Measurements from ENCODE around the gene RSBN1.
"Not testable (repeated sequence)": the region's sequence is repeated elsewhere in the genome, so short reads cannot be mapped to it uniquely, and the experiment has no call there.

RSBN1 gene

DNA sequence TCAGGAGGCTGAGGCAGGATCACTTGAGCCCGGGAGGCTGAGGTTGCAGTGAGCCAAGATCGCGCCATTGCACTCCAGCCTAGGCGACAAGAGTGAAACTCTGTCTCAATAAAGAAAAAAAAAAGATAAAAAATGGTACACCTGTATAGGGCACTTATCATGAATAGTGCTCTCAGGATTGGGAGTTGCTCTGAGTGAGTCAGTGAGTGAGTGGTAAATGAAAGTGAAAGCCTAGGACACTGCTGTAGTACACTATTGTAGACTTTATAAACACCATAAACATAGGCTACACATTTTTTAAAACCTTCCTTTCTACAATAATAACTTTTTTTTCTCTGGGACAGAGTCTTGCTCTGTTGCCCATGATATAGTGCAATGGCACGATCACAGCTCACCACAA lies 69.8 kb downstream of the RSBN1 start:
- TF ChIP-seq, protein P1, sequence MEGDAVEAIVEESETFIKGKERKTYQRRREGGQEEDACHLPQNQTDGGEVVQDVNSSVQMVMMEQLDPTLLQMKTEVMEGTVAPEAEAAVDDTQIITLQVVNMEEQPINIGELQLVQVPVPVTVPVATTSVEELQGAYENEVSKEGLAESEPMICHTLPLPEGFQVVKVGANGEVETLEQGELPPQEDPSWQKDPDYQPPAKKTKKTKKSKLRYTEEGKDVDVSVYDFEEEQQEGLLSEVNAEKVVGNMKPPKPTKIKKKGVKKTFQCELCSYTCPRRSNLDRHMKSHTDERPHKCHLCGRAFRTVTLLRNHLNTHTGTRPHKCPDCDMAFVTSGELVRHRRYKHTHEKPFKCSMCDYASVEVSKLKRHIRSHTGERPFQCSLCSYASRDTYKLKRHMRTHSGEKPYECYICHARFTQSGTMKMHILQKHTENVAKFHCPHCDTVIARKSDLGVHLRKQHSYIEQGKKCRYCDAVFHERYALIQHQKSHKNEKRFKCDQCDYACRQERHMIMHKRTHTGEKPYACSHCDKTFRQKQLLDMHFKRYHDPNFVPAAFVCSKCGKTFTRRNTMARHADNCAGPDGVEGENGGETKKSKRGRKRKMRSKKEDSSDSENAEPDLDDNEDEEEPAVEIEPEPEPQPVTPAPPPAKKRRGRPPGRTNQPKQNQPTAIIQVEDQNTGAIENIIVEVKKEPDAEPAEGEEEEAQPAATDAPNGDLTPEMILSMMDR (IDR thresholded peaks at IDR 0.05; ENCODE audit: low read depth, low read length) = no peak
- no peak overlapping the region for H3K4me3 ChIP-seq (ENCODE audit: low read depth, low read length)

DNA sequence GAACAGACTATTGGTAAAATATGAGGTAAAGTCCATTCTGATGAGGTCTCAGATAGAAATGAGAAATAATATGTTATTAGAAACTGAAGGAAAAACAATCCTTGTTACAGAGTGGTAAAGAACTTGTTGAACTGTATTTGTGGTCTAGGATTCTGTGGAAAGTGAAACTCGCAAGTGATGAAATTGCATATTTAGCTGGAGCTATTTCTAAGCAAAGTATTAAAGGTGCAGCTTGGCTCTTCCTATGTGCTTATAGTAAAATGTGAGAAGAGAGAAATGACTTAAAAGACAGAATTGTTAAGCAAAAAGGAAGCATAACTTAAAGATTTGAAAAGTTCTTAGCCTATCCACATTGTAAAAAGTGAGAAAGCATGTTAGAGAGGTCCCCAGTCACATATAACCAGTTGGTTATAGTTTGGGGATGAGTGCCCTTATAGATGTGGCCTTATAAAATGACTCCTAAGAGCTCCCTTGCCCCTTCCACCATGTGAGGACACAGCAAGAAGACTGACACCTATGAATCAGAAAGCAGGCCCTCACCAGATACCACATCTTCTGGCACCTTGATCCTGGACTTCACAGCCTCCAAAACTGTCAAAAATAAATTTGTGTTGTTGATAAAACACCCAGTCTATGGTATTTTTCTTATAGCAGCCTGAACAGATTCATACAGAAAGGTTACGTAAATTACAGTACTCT lies 77.8 kb downstream of the RSBN1 start:
- TF ChIP-seq, protein P1 (IDR thresholded peaks at IDR 0.05; ENCODE audit: low read depth, low read length) = no peak
- H3K4me3 ChIP-seq (ENCODE audit: low read depth, low read length) = no peak overlapping the region

DNA sequence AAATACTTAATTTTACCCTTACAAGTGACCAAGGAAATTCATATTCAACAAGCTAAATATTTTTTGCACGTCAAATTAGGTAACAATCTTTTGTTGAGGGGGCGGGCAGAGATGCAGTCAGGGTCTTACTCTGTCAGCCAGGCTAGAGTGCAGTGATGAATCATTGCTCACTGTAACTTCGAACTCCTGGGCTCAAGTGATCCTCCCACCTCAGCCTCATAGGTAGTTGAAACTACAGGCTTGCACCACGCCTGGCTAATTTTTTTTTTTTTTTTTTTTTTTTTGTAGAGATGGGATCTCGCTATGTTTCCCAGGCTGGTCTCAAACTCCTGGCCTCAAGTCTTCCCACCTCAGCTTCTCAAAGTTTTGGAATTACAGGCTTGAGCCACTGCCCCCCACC lies 79.5 kb downstream of the RSBN1 start:
- H3K4me3 ChIP-seq (ENCODE audit: low read depth, low read length) = no peak overlapping the region
- TF ChIP-seq, protein P1 (IDR thresholded peaks at IDR 0.05; ENCODE audit: low read depth, low read length) = no peak

DNA sequence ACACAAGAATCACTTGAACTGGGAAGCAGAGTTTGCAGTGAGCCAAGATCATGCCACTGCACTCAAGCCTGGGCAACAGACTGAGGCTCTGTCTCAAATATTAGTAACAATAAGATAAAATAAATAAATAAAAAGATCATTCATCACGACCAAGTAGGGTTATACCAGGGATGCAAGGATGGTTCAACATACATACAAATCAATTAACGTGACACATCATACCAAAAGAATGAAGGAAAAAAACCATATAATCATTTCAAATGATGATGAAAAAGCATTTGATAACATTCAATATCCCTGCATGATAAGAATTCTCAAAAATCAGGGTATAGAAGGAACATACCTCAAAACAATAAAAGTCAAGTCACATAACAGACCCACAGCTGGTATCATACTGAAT lies 91.3 kb downstream of the RSBN1 start:
- TF ChIP-seq, protein P1 (IDR thresholded peaks at IDR 0.05; ENCODE audit: low read depth, low read length) = no peak
- no peak overlapping the region for H3K4me3 ChIP-seq (ENCODE audit: low read depth, low read length)

DNA sequence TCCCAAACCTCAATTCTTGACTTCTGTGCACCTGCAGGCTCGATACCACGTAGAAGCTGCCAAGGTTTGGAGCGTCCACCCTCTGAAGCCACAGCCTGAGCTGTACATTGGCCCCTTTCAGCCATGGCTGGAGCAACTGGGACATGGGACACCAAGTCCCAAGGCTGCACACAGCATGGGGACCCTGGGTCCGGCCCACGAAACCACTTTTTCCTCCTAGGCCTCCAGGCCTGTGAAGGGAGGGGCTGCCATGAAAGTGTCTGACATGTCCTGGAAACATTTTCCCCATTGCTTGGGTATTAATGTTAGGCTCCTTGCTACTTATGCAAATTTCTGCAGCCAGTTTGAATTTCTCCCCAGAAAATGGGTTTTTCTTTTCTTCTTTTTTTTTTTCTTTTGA lies 93.7 kb downstream of the RSBN1 start:
- not testable (repeated sequence) for H3K4me3 ChIP-seq (ENCODE audit: low read depth, low read length)

DNA sequence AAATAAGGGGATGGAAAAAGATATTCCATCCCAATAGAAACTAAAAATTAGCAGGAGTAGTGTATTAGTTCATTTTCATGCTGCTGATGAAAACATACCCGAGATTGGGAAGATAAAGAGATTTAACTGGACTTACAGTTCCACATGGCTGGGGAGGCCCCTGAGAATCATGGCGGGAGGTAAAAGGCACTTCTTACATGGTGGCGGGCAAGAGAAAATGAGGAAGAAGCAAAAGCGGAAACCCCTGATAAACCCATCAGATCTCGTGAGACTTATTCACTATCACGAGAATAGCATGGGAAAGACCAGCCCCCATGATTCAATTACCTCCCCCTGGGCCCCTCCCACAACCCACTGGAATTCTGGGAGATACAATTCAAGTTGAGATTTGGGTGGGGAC lies 94.8 kb downstream of the RSBN1 start:
- not testable (repeated sequence) for H3K4me3 ChIP-seq (ENCODE audit: low read depth, low read length)

DNA sequence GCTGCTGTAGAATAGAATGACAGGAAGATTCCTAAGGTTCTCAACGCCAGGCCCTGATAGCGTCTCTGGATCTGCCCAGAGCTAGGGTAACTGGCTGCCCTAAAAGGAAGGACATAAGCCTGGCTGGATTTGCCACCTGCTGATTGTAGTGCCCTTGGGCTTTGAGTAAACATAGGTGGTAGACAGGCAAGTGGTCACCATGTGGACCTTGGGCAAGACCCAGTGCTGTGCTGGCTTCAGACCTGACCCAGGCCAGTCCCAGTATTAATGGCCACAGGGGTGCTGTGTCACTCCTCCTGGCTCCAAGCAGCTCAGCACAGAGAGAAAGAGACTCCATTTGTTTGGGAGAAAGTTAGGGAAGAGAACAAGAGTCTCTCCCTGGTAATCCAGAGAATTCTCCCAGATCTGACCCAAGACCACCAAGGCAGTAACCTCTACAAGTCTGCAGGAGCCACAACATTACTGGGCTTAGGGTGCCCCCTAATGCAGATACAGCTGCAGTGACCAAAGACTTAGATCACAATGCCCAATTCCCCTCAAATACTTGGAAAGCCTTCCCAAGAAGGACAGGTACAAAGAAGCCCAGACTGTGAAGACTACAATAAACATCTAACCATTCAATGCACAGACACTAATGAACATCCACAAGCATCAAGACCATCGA lies 97.5 kb downstream of the RSBN1 start:
- TF ChIP-seq, protein P1 (IDR thresholded peaks at IDR 0.05; ENCODE audit: low read depth, low read length) = no peak
- no peak overlapping the region for H3K4me3 ChIP-seq (ENCODE audit: low read depth, low read length)
